Epithelial cell of prostate (primary cell): ENCODE data around the gene ALG1L2.
"Not testable (repeated sequence)": the region's sequence is repeated elsewhere in the genome, so short reads cannot be mapped to it uniquely, and the experiment has no call there.

Experiments
- DNase-seq: peaks from one replicate; pipeline ENCODE4 v3.0.0-alpha.2; 2011; ENCODE audit warnings: low read depth, low spot score
- H3K27ac ChIP-seq: fragments of 450-650 bp; 2 replicates; pipeline ENCODE4 v1.5.1; 2017; ENCODE audit warnings: mild to moderate bottlenecking

The ALG1L2 gene

GRCh38 chr3:130119824-130120223 is 38.2 kb downstream of the ALG1L2 start:
- DNase-seq, H3K27ac ChIP-seq: not testable (repeated sequence)

DNA sequence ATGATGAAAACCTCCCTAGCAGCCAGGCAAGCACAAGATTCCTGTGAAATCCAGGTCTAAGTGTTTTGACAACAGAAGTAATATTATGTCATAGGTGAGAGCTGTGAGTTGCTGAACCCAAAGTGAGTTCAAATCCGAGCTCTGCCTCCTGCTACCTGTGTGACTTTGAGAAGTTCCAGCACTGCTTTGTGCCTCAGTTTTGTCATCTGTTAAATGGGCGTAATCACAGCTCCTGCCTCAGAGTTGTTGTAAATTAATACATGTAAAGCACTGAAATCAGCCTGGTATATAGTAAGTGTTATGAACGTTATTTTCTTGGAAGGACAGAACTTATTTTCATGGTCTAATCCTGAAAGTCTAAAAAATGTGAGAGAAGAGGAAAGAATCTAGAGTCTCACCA is 38.7 kb downstream of the ALG1L2 start:
- not testable (repeated sequence) for H3K27ac ChIP-seq, DNase-seq

GRCh38 chr3:130122891-130123775 is 41.5 kb downstream of the ALG1L2 start:
- not testable (repeated sequence) for H3K27ac ChIP-seq, DNase-seq

GRCh38 chr3:130125406-130125805 is 43.8 kb downstream of the ALG1L2 start:
- DNase-seq, H3K27ac ChIP-seq: not testable (repeated sequence)

DNA sequence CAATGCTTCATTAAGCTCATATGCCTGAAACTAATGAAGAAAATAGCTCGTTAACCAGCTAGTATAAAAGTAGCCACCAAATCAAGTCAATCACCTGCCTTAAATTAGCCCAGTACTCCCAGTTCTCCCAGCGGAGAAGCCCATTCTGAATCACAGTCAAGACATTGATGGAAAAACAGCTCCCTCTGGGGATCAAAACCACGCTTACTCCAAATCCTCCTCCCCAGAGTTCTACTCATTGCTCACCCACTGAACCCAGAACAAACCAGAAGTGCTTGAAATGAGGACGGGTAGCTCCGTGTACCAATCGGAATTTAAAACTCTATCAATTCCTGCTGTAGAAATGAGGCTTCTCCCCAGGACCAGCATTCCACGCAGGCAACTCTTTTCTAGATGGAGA is 54.7 kb downstream of the ALG1L2 start:
- not testable (repeated sequence) for DNase-seq, H3K27ac ChIP-seq

DNA sequence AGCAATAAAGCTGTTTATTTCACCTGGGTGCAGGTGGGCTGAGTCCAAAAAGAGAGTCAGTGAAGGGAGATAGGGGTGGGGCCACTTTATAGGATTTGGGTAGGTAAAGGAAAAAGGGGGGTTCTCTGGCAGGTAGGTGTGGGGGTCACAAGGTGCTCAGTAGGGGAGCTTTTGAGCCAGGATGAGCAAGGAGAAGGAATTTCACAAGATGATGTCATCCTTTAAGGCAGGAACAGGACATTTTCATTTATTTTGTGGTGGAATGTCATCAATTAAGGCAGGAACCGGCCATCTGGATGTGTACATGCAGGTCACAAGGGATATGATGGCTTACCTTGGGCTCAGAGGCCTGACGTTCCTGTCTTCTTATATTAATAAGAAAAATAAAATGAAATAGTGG is 56.1 kb downstream of the ALG1L2 start:
- not testable (repeated sequence) for DNase-seq, H3K27ac ChIP-seq

- H3K27ac ChIP-seq, DNase-seq: not testable (repeated sequence)
Measured at GRCh38 chr3:130138992-130139391, 57.4 kb downstream of the ALG1L2 start.

DNA sequence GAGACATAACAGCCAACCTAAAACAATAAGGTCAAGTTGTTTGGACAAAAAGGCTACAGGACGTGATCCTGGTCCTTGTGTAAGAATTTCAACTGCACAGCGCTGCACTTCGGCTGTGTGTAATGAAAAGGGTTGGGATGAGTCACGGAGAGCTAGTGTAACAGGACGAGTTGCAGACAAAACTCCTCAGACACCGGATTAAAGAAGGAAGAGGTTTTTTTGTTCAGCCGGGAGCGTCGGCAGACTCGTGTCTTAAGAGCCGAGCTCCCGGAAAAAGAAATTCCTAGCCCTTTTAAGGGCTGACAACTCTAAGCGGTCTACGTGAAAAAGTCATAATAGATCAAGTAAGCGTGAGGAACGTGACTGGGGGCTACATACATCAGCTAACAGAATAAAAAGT is 59.1 kb downstream of the ALG1L2 start:
- H3K27ac ChIP-seq, DNase-seq: not testable (repeated sequence)

- not testable (repeated sequence) for DNase-seq, H3K27ac ChIP-seq
Measured at GRCh38 chr3:130143648-130144327, 62.2 kb downstream of the ALG1L2 start.

DNA sequence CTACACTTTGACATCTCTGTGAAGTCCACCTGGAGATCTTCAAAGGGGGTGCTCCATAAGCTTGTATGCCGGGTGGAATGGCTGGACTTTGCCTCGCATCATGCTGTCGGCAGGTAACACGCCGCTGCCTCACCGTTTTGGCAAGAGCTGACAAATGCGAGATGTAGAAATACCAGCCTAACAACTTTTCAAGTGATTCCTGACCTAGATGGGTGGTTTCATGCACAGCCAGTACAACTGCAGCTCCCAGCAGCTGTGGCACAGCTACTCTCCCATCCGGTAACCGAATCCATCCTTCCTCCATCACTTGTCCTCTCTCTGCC is 62.7 kb downstream of the ALG1L2 start:
- not testable (repeated sequence) for H3K27ac ChIP-seq
- peak; percentile 20 for DNase-seq

DNA sequence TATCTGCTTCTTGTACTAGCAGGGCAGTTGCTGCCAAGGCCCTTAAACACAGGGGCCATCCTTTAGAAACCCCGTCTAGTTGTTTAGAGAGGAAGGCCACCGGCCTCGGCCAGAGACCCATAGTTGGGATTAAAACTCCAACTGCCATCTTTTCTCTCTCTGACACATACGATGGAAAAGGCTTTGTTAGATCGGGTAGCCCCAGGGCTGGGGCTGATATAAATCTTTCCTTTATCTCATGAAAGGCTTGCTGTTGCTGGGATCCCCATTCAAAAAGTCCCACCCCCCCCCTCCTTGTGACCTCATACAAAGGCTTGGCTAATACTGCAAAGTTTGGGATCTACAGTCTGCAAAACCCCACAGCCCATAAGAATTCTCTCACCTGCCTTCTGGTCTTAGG is 63.8 kb downstream of the ALG1L2 start:
- H3K27ac ChIP-seq, DNase-seq: not testable (repeated sequence)

DNA sequence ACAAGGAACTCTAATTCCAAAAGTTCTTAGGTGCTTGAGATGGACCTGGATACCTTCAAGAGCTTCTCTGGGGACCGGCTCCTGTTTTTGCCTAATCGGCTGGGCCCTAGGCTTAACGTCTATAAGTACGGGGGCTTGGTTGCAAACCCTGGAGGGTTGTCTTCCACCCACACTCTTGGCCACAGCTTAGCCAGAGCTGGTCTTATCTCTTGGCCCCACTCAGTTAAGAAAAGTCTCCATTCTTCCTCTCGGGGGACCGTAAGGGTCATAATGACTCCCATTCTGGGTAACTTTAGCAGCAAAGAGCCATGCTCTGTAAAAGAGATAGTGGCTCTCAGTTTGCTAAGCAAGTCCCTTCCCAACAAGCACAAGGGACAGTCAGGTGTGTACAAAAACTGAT is 64.8 kb downstream of the ALG1L2 start:
- H3K27ac ChIP-seq, DNase-seq: not testable (repeated sequence)
